ENCODE measurements around the gene EFEMP2. TPM values are rescaled to one million over a fixed set of nuclear protein-coding genes. Genes with fewer than 3 reads are reported as not detected.
A peak's percentile ranks its signal among the peaks of the same experiment; 100 is the strongest.

The EFEMP2 gene
- total RNA-seq, 3 donors from 2014 or later (not counting 1 experiment from before 2014, with no cell fraction given) = 6.1 to 13.0 (median 9.8) TPM

DNA sequence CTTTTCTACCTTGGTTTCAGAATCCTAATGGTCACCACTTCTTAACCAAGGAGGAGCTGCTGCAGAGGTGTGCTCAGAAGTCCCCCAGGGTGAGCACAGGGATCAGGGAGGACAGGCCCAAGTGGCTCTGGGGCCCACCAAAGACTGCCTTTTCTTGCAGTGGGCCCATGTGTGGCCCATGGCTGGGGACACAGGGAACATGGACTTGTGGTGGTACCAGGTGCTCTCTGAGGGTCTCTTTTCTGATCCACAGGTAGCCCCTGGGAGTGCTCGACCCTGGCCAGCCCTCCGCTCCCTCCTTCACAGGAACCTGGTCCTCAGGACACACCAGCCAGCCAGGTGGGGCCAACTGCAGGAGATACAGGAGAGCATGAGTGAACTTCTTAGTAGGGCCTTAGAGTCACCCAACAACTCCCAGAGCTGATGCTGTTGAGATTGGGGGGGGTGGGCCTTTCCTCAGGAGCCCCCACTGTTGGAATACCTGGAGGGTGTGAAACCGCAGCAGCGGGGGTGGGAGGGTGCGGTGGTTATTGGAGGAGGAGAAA, 10.3 kb downstream of the EFEMP2 start:
- Histone ChIP-seq H3K4me3 (ENCODE audit: low read length) (no peak overlapping the region), H3K27me3 (ENCODE audit: control insufficient read depth, insufficient read depth, low read length) (no peaks in the 10 kb centered on the region), H3K4me1 (ENCODE audit: control insufficient read depth, insufficient read depth, low read length) (peaks cover 29% of the 10 kb centered on the region), H3K36me3 (ENCODE audit: control insufficient read depth, insufficient read depth, low read length) (peaks cover 47% of the 10 kb centered on the region), H3K27ac (ENCODE audit: low read length) (no peak overlapping the region), H3K9me3 (ENCODE audit: control insufficient read depth, insufficient read depth, low read length) (no peaks in the 10 kb centered on the region)
- TF ChIP-seq, protein P1, sequence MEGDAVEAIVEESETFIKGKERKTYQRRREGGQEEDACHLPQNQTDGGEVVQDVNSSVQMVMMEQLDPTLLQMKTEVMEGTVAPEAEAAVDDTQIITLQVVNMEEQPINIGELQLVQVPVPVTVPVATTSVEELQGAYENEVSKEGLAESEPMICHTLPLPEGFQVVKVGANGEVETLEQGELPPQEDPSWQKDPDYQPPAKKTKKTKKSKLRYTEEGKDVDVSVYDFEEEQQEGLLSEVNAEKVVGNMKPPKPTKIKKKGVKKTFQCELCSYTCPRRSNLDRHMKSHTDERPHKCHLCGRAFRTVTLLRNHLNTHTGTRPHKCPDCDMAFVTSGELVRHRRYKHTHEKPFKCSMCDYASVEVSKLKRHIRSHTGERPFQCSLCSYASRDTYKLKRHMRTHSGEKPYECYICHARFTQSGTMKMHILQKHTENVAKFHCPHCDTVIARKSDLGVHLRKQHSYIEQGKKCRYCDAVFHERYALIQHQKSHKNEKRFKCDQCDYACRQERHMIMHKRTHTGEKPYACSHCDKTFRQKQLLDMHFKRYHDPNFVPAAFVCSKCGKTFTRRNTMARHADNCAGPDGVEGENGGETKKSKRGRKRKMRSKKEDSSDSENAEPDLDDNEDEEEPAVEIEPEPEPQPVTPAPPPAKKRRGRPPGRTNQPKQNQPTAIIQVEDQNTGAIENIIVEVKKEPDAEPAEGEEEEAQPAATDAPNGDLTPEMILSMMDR (IDR thresholded peaks at IDR 0.05) = no peak
- Mint-ChIP-seq H3K4me3 (no peak overlapping the region), H3K27ac (peak overlapping the region in 1 of 2 donors; percentile 51), H3K9me3 (no peaks in the 10 kb centered on the region), H3K27me3 (ENCODE audit: low read depth in 2 of 2) (no peaks in the 10 kb centered on the region), H3K4me1 (peaks cover 32 to 51% of the 10 kb centered on the region in 2 donors), H3K36me3 (no peaks in the 10 kb centered on the region)
- intact Hi-C loops (cut with micrococcal nuclease) = no loop called here
- 90% methylated on average over 5 of the region's 5 CpGs for WGBS (ENCODE audit: insufficient coverage)
- DNase-seq (no peak), ATAC-seq (no peak)

DNA sequence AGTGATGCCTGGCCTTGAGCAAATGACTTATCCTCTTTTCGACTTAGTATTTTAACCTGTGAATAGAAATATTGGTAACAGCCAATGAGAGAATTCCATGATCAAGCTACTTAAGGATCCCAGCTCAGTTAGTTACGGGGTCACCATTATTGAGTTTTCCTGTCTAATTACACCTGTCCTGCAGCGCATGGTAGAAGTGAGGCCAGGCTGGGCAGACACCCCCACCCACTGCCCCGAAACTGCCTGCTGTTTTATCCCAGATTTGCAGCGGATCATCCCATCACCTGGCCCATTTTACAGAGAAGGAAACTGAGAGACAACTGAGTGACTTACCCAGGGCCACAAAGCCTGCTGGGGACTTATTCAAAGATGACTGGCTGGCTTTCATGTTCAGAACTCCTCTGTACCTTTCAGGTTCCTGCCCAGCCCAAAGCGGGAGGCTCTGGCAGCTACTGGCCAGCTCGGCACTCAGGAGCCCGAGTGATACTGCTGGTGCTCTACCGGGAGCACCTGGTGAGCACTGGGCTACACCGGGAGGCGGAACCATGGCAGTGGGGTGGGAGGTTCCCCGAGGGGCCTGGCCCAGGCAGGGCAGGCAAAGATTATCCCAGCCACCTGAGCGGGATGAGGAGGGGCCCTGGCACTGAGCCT, 10.9 kb downstream of the EFEMP2 start:
- Histone ChIP-seq H3K27ac (ENCODE audit: low read length) (no peak overlapping the region), H3K36me3 (ENCODE audit: control insufficient read depth, insufficient read depth, low read length) (peaks cover 42% of the 10 kb centered on the region), H3K9me3 (ENCODE audit: control insufficient read depth, insufficient read depth, low read length) (no peaks in the 10 kb centered on the region), H3K4me3 (ENCODE audit: low read length) (no peak overlapping the region), H3K4me1 (ENCODE audit: control insufficient read depth, insufficient read depth, low read length) (peaks cover 31% of the 10 kb centered on the region), H3K27me3 (ENCODE audit: control insufficient read depth, insufficient read depth, low read length) (no peaks in the 10 kb centered on the region)
- Mint-ChIP-seq H3K27me3 (ENCODE audit: low read depth in 2 of 2) (no peaks in the 10 kb centered on the region), H3K4me3 (peak overlapping the region; percentile 98), H3K27ac (peak overlapping the region in 1 of 2 donors; percentile 98), H3K9me3 (no peaks in the 10 kb centered on the region), H3K36me3 (no peaks in the 10 kb centered on the region), H3K4me1 (peaks cover 35 to 48% of the 10 kb centered on the region in 2 donors)
- ATAC-seq (no peak), DNase-seq (peak in 1 of 2 donors; percentile 15)
- 96% methylated on average over 13 of the region's 13 CpGs for WGBS (ENCODE audit: insufficient coverage)
- intact Hi-C loops (cut with micrococcal nuclease) = no loop called here
- TF ChIP-seq, protein P1 (IDR thresholded peaks at IDR 0.05) = no peak

DNA sequence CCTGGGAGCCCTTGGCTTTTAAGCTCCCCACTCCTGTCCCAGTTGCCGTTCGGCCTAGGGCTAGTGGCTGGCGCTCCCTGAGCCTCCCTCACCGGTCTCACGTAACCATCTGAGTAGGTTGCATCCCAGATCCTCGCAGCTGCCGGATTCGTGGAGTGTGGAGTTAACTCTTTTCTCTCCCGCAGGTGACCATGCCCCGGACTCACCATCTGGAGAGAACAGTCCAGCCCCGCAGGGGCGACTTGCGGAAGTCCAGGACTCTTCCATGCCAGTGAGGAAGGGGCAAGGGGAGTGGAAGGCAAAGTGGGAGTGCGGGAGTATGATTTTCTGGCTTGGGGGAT, 11.5 kb downstream of the EFEMP2 start:
- no peak for ATAC-seq
- no peaks in the 10 kb centered on the region for H3K27me3 ChIP-seq (ENCODE audit: control insufficient read depth, insufficient read depth, low read length)
- H3K4me1 ChIP-seq (ENCODE audit: control insufficient read depth, insufficient read depth, low read length) = peaks cover 36% of the 10 kb centered on the region
- Mint-ChIP-seq H3K36me3 (no peaks in the 10 kb centered on the region), H3K4me3 (peak overlapping the region; percentile 98), H3K27ac (peak overlapping the region; percentile 97 to 98), H3K27me3 (ENCODE audit: low read depth in 2 of 2) (no peaks in the 10 kb centered on the region), H3K9me3 (no peaks in the 10 kb centered on the region), H3K4me1 (peaks cover 40 to 53% of the 10 kb centered on the region in 2 donors)
- H3K9me3 ChIP-seq (ENCODE audit: control insufficient read depth, insufficient read depth, low read length) = no peaks in the 10 kb centered on the region
- intact Hi-C loops (cut with micrococcal nuclease) = no loop called here
- peak in 1 of 2 donors; percentile 16 for DNase-seq
- TF ChIP-seq, protein P1 (IDR thresholded peaks at IDR 0.05) = no peak
- peak overlapping the region; percentile 80 for H3K4me3 ChIP-seq (ENCODE audit: low read length)
- peaks cover 42% of the 10 kb centered on the region for H3K36me3 ChIP-seq (ENCODE audit: control insufficient read depth, insufficient read depth, low read length)
- 26% methylated on average over 14 of the region's 14 CpGs for WGBS (ENCODE audit: insufficient coverage)
- peak overlapping the region; percentile 85 for H3K27ac ChIP-seq (ENCODE audit: low read length)

Data from natural killer cell (primary cell).